ENCODE measurements around the gene BAZ2B. TPM values are rescaled to one million over a fixed set of nuclear protein-coding genes. Genes with fewer than 3 reads are reported as not detected.

Gene BAZ2B
- total and polyA plus RNA-seq, 2 of the 13 experiments (the other 11 are each of a cell fraction or from before 2014, with no cell fraction given) = 14.0 to 15.1 TPM

- TF ChIP-seq, protein P1, sequence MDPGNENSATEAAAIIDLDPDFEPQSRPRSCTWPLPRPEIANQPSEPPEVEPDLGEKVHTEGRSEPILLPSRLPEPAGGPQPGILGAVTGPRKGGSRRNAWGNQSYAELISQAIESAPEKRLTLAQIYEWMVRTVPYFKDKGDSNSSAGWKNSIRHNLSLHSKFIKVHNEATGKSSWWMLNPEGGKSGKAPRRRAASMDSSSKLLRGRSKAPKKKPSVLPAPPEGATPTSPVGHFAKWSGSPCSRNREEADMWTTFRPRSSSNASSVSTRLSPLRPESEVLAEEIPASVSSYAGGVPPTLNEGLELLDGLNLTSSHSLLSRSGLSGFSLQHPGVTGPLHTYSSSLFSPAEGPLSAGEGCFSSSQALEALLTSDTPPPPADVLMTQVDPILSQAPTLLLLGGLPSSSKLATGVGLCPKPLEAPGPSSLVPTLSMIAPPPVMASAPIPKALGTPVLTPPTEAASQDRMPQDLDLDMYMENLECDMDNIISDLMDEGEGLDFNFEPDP (CRISPR knock-in tag; conservative IDR thresholded peaks at IDR 0.05) = no peak
- TF ChIP-seq ZNF333 (CRISPR knock-in tag; IDR thresholded peaks at IDR 0.05; ENCODE audit: borderline replicate concordance) = no peak
Measured at GRCh38 chr2:159279700-159280099, 336.6 kb downstream of the BAZ2B start (continued).

DNA sequence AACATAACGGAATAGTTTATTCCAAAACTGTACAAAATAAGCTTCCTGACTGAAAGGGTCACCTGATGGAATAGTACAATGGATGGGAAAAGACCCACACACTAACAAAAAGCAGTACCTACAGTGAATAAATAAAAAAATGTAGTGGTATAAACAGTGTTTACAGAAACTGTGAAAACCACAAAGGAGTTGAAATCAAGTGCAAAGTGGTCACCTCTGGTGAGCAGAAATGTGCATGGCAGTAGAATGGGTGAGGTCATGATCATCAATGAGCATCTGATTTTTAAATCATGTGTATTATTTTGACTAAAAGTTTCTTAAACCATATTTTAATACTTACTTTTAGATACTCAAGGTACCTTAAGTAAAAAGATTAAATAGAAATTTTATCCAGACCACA lies 341.2 kb downstream of the BAZ2B start:
- Histone ChIP-seq H3K9ac (ENCODE audit: insufficient read depth, low read depth, low read length) (no peak overlapping the region), H2AFZ (ENCODE audit: low read length) (no peak overlapping the region), H3K9me3 (ENCODE audit: low read length) (no peaks in the 10 kb centered on the region), H3K4me3 (replicated peaks in 1 of 3; ENCODE audit: insufficient read depth in 1 of 3, low read depth in 2 of 3, low read length in 3 of 3) (no peak overlapping the region), H3K27ac (ENCODE audit: extremely low read length, insufficient read depth, low read length) (no peak overlapping the region), H3K79me2 (ENCODE audit: insufficient read depth, low read length) (no peaks in the 10 kb centered on the region), H4K20me1 (ENCODE audit: insufficient read depth, low read length) (no peaks in the 10 kb centered on the region), H3K36me3 (replicated peaks in 1 of 2; ENCODE audit: control insufficient read depth in 1 of 2, insufficient read depth in 2 of 2, low read length in 2 of 2) (peaks cover 2 to 18% of the 10 kb centered on the region in 2 experiments), H3K4me1 (ENCODE audit: insufficient read depth, low read length) (no peaks in the 10 kb centered on the region), H3K4me2 (ENCODE audit: low read depth, low read length) (no peak overlapping the region), H3K27me3 (ENCODE audit: control insufficient read depth in 1 of 2, insufficient read depth in 2 of 2, low read length in 2 of 2) (no peaks in the 10 kb centered on the region)
- intact Hi-C loops (cut with micrococcal nuclease; ENCODE audit: unreplicated experiment) (no loop called here), in situ Hi-C loops (cut with HindIII; ENCODE audit: extremely low pct_ligation_motif_present, low pct_unique_long_range_greater_than_20kb) (no loop called here)
- DNase-seq (ENCODE audit: low spot score) (no peak), FAIRE-seq (no peak), ATAC-seq (no peak)
- TF ChIP-seq, protein P2, sequence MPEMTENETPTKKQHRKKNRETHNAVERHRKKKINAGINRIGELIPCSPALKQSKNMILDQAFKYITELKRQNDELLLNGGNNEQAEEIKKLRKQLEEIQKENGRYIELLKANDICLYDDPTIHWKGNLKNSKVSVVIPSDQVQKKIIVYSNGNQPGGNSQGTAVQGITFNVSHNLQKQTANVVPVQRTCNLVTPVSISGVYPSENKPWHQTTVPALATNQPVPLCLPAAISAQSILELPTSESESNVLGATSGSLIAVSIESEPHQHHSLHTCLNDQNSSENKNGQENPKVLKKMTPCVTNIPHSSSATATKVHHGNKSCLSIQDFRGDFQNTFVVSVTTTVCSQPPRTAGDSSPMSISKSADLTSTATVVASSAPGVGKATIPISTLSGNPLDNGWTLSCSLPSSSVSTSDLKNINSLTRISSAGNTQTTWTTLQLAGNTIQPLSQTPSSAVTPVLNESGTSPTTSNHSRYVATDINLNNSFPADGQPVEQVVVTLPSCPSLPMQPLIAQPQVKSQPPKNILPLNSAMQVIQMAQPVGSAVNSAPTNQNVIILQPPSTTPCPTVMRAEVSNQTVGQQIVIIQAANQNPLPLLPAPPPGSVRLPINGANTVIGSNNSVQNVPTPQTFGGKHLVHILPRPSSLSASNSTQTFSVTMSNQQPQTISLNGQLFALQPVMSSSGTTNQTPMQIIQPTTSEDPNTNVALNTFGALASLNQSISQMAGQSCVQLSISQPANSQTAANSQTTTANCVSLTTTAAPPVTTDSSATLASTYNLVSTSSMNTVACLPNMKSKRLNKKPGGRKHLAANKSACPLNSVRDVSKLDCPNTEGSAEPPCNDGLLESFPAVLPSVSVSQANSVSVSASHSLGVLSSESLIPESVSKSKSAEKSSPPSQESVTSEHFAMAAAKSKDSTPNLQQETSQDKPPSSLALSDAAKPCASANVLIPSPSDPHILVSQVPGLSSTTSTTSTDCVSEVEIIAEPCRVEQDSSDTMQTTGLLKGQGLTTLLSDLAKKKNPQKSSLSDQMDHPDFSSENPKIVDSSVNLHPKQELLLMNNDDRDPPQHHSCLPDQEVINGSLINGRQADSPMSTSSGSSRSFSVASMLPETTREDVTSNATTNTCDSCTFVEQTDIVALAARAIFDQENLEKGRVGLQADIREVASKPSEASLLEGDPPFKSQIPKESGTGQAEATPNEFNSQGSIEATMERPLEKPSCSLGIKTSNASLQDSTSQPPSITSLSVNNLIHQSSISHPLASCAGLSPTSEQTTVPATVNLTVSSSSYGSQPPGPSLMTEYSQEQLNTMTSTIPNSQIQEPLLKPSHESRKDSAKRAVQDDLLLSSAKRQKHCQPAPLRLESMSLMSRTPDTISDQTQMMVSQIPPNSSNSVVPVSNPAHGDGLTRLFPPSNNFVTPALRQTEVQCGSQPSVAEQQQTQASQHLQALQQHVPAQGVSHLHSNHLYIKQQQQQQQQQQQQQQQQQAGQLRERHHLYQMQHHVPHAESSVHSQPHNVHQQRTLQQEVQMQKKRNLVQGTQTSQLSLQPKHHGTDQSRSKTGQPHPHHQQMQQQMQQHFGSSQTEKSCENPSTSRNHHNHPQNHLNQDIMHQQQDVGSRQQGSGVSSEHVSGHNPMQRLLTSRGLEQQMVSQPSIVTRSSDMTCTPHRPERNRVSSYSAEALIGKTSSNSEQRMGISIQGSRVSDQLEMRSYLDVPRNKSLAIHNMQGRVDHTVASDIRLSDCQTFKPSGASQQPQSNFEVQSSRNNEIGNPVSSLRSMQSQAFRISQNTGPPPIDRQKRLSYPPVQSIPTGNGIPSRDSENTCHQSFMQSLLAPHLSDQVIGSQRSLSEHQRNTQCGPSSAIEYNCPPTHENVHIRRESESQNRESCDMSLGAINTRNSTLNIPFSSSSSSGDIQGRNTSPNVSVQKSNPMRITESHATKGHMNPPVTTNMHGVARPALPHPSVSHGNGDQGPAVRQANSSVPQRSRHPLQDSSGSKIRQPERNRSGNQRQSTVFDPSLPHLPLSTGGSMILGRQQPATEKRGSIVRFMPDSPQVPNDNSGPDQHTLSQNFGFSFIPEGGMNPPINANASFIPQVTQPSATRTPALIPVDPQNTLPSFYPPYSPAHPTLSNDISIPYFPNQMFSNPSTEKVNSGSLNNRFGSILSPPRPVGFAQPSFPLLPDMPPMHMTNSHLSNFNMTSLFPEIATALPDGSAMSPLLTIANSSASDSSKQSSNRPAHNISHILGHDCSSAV (CRISPR knock-in tag; IDR thresholded peaks at IDR 0.05; ENCODE audit: borderline replicate concordance) = no peak
- no peak for TF ChIP-seq CSRNP2 (CRISPR knock-in tag; conservative IDR thresholded peaks at IDR 0.05; ENCODE audit: low read depth)
- TF ChIP-seq, protein P3, sequence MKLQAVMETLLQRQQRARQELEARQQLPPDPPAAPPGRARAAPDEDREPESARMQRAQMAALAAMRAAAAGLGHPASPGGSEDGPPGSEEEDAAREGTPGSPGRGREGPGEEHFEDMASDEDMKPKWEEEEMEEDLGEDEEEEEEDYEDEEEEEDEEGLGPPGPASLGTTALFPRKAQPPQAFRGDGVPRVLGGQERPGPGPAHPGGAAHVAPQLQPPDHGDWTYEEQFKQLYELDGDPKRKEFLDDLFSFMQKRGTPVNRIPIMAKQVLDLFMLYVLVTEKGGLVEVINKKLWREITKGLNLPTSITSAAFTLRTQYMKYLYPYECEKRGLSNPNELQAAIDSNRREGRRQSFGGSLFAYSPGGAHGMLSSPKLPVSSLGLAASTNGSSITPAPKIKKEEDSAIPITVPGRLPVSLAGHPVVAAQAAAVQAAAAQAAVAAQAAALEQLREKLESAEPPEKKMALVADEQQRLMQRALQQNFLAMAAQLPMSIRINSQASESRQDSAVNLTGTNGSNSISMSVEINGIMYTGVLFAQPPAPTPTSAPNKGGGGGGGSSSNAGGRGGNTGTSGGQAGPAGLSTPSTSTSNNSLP (IDR thresholded peaks at IDR 0.05; ENCODE audit: low read depth, low read length) = no peak
- POLR2A ChIA-PET = no interaction called here
- BruUV-seq (replicated peaks) = no TSS peak
- WGBS (ENCODE audit: low lambda C conversion rate) = 94% methylated on average over 1 of the region's 1 CpG
- CTCF ChIA-PET (ENCODE audit: low intra/inter-chr PET ratio, low total read pairs) = no interaction called here
